Muscle of leg (tissue), 11 donors: ENCODE results near the gene PDZRN3. TPM values are rescaled to one million over a fixed set of nuclear protein-coding genes. Genes with fewer than 3 reads are reported as not detected.
"Not testable (repeated sequence)": the region's sequence is repeated elsewhere in the genome, so short reads cannot be mapped to it uniquely, and the experiment has no call there.

ENCODE experiments used
- DNase-seq: peaks from one replicate; pipeline ENCODE4 v3.0.0; 2013
- H3K27ac ChIP-seq: one replicate; pipeline ENCODE4 v1.5.1; 2013; ENCODE audit warnings: mild to moderate bottlenecking, low read length, control low read depth
- H3K27me3 ChIP-seq: one replicate; pipeline ENCODE4 v1.6.1; 2013; ENCODE audit warnings: low read length; ENCODE audit not compliant: control insufficient read depth, insufficient read depth
- H3K36me3 ChIP-seq: one replicate; pipeline ENCODE4 v1.6.1; 2013; ENCODE audit warnings: low read length; ENCODE audit not compliant: control insufficient read depth, insufficient read depth
- H3K4me1 ChIP-seq: one replicate; pipeline ENCODE4 v1.6.1; 2013; ENCODE audit warnings: low read length; ENCODE audit not compliant: control insufficient read depth, insufficient read depth
- H3K4me3 ChIP-seq: one replicate; pipeline ENCODE4 v1.5.1; 2013; ENCODE audit warnings: low read length, control low read depth
- H3K9me3 ChIP-seq: replicated peaks from 2 replicates; pipeline ENCODE4 v1.6.1; 2013; ENCODE audit warnings: low read depth, low read length; ENCODE audit not compliant: control insufficient read depth
- WGBS: methylation state at CpG from one replicate; pipeline ENCODE4 v1.1.5; 2013; ENCODE audit warnings: missing lambda C conversion rate; ENCODE audit not compliant: insufficient coverage; 5-methylcytosine and 5-hydroxymethylcytosine counted together
- polyA plus RNA-seq, 8 donors: library from polyadenylated mRNA; unstranded; fragments of 120-200 nt; gene quantifications; one replicate each; pipeline versions ENCODE4 v1.2.1 to v1.2.3, GENCODE V29; 2013; ENCODE audit warnings: inconsistent platforms in 1 of 8, low replicate concordance in 1 of 8; ENCODE audit not compliant: insufficient read length in 8 of 8, insufficient read depth in 1 of 8
- total RNA-seq: library from RNA; stranded (reverse); fragments of 120-200 nt; gene quantifications from one replicate; pipeline ENCODE4 v1.2.4, GENCODE V29; 2013

The PDZRN3 gene
- total and polyA plus RNA-seq, 9 donors, result 57.1 to 96.4 (median 79.7) TPM

GRCh38 chr3:73568371-73568862 is 56.3 kb downstream of the PDZRN3 start:
- Histone ChIP-seq H3K36me3 (no peaks in the 10 kb centered on the region), H3K9me3 (no peaks in the 10 kb centered on the region), H3K27me3 (no peaks in the 10 kb centered on the region), H3K27ac (peak overlapping the region; percentile 31), H3K4me1 (peaks cover 17% of the 10 kb centered on the region), H3K4me3 (no peak overlapping the region)
- DNase-seq, result no peak
- WGBS, result no CpG with 5 or more reads among the region's 5 CpGs

DNA sequence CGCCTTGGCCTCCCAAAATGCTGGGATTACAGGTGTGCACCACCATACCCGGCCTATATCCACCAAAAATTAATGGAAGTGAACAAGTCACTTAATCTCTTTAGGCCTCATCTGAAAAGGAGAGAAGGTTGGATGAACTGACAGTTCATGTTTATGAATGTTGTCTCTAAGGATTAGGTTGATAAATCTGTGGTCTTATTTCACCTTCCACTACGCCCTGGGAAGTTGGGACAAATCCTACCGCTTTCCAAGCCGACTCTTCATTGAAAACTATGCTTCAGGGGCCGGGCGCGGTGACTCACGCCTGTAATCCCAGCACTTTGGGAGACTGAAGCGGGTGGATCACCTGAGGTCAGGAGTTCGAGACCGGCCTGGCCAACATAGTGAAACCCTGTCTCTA is 59.4 kb downstream of the PDZRN3 start:
- H3K27ac ChIP-seq, H3K4me1 ChIP-seq, H3K4me3 ChIP-seq, H3K36me3 ChIP-seq, H3K9me3 ChIP-seq, H3K27me3 ChIP-seq, DNase-seq: not testable (repeated sequence)
- whole genome bisulfite sequencing, result 90% methylated on average over 9 of the region's 12 CpGs

GRCh38 chr3:73563896-73564582 is 60.7 kb downstream of the PDZRN3 start:
- Histone ChIP-seq H3K27me3 (no peaks in the 10 kb centered on the region), H3K4me1 (peaks cover under 1% of the 10 kb centered on the region), H3K4me3 (no peak overlapping the region), H3K9me3 (no peaks in the 10 kb centered on the region), H3K27ac (no peak overlapping the region), H3K36me3 (no peaks in the 10 kb centered on the region)
- no peak for DNase-seq
- 73% methylated on average over 3 of the region's 3 CpGs for WGBS

GRCh38 chr3:73561494-73561893 is 63.2 kb downstream of the PDZRN3 start:
- Histone ChIP-seq H3K9me3 (no peaks in the 10 kb centered on the region), H3K27ac (no peak overlapping the region), H3K4me1 (peaks cover 14% of the 10 kb centered on the region), H3K4me3 (no peak overlapping the region), H3K36me3 (no peaks in the 10 kb centered on the region), H3K27me3 (no peaks in the 10 kb centered on the region)
- DNase-seq, result peak; percentile 34
- WGBS, result 52% methylated on average over 6 of the region's 10 CpGs

DNA sequence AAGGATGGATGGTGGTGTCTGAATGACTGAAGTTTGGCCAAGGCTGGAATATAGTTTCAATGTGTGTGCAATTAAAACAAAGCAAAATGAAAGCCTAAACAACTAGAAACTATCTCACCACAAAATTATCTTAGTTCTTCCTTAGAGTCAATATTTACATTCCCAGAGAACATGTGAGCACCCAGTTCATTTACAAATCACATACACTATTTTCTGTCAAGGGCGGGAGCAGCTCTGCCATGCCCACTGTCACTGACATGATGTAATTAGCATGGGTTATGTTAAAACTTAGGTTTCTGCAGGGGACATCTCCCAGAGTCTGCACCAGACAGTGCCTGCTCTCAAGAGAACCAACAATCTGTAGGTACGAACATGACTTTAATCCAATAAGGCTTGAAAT is 65.0 kb downstream of the PDZRN3 start:
- no CpG with 5 or more reads among the region's 2 CpGs for WGBS
- peaks cover 18% of the 10 kb centered on the region for H3K4me1 ChIP-seq

GRCh38 chr3:73558727-73559075 is 66.0 kb downstream of the PDZRN3 start:
- DNase-seq, result peak; percentile 42
- Histone ChIP-seq H3K4me1 (peaks cover 20% of the 10 kb centered on the region), H3K36me3 (no peaks in the 10 kb centered on the region), H3K27me3 (no peaks in the 10 kb centered on the region), H3K27ac (peak overlapping the region; percentile 62), H3K9me3 (no peaks in the 10 kb centered on the region), H3K4me3 (no peak overlapping the region)
- WGBS, result 56% methylated on average over 2 of the region's 4 CpGs

More for the DNA sequence above, 65.0 kb downstream of the PDZRN3 start:
- Histone ChIP-seq H3K9me3 (no peaks in the 10 kb centered on the region), H3K36me3 (no peaks in the 10 kb centered on the region), H3K27ac (no peak overlapping the region), H3K27me3 (no peaks in the 10 kb centered on the region), H3K4me3 (no peak overlapping the region)
- no peak for DNase-seq

- H3K27ac ChIP-seq, result peak overlapping the region; percentile 62
- DNase-seq, result peak; percentile 46
- H3K9me3 ChIP-seq, result no peaks in the 10 kb centered on the region
- H3K27me3 ChIP-seq, result no peaks in the 10 kb centered on the region
- H3K4me3 ChIP-seq, result no peak overlapping the region
- H3K4me1 ChIP-seq, result peaks cover 21% of the 10 kb centered on the region
- H3K36me3 ChIP-seq, result no peaks in the 10 kb centered on the region
- no CpG with 5 or more reads among the region's 3 CpGs for WGBS
These were observed 66.6 kb downstream of the PDZRN3 start for GRCh38 chr3:73557986-73558726.

GRCh38 chr3:73556520-73557372 is 68.0 kb downstream of the PDZRN3 start:
- Histone ChIP-seq H3K27me3 (no peaks in the 10 kb centered on the region), H3K4me1 (peaks cover 21% of the 10 kb centered on the region), H3K9me3 (no peaks in the 10 kb centered on the region), H3K27ac (peak overlapping the region; percentile 95), H3K36me3 (no peaks in the 10 kb centered on the region), H3K4me3 (no peak overlapping the region)
- peak; percentile 96 for DNase-seq
- 25% methylated on average over 2 of the region's 3 CpGs for WGBS

- H3K27ac ChIP-seq, result peak overlapping the region; percentile 66
- no peaks in the 10 kb centered on the region for H3K27me3 ChIP-seq
- H3K9me3 ChIP-seq, result no peaks in the 10 kb centered on the region
- WGBS, result no CpG with 5 or more reads among the region's 2 CpGs
- H3K4me1 ChIP-seq, result peaks cover 21% of the 10 kb centered on the region
- peak; percentile 59 for DNase-seq
- H3K4me3 ChIP-seq, result no peak overlapping the region
- no peaks in the 10 kb centered on the region for H3K36me3 ChIP-seq
These were observed 69.7 kb downstream of the PDZRN3 start for GRCh38 chr3:73555076-73555475.

GRCh38 chr3:73552700-73553099 is 72.0 kb downstream of the PDZRN3 start:
- no peak for DNase-seq
- H3K27ac ChIP-seq, result no peak overlapping the region
- H3K36me3 ChIP-seq, result no peaks in the 10 kb centered on the region
- WGBS, result no CpG with 5 or more reads among the region's 4 CpGs
- H3K4me3 ChIP-seq, result no peak overlapping the region
- no peaks in the 10 kb centered on the region for H3K9me3 ChIP-seq
- H3K27me3 ChIP-seq, result no peaks in the 10 kb centered on the region
- peaks cover 23% of the 10 kb centered on the region for H3K4me1 ChIP-seq
